HepG2 (cell line): ENCODE measurements around the gene GOLGA8B. TPM values are rescaled to one million over a fixed set of nuclear protein-coding genes. Genes with fewer than 3 reads are reported as not detected.

Source experiments
- ATAC-seq: fragments of 200-7000 bp; cut with Tn5 transposase; 3 replicates; pipeline ENCODE4 v1.9.1; 2020; ENCODE audit warnings: mild to moderate bottlenecking, moderate library complexity
- Bru-seq: library from RNA; stranded (reverse); fragments of 400-500 nt; gene quantifications from one replicate; lab custom pipeline; 2021; lab: Mats Ljungman, UMichigan
- BruChase-seq, 2 experiments: library from RNA; stranded (reverse); fragments of 400-500 nt; gene quantifications; one replicate each; lab custom pipeline; 2021; lab: Mats Ljungman, UMichigan
- BruUV-seq: library from RNA; stranded (reverse); fragments of 400-500 nt; replicated peaks from 2 replicates; lab custom pipeline; 2021; lab: Mats Ljungman, UMichigan
- CTCF ChIA-PET: fragments of 300-600 bp; formaldehyde crosslinking; extraction: SDS; loops from one replicate; lab custom pipeline; 2021; ENCODE audit warnings: low total read pairs, inconsistent platforms, low intra/inter-chr PET ratio; lab: Yijun Ruan, JAX
- POLR2A ChIA-PET: fragments of 350-600 bp; sonication (Branson Sonifier 250); formaldehyde crosslinking; loops from one replicate; lab custom pipeline; 2020; ENCODE audit warnings: antibody characterized with exemption, inconsistent platforms; lab: Yijun Ruan, JAX
- DNase-seq: peaks from one replicate; pipeline ENCODE4 v3.0.0-alpha.2; 2015; ENCODE audit warnings: low spot score
- FAIRE-seq: peaks from 3 replicates; lab custom pipeline; 2011; peaks lifted over from hg19 to GRCh38; lab: Jason Lieb, UNC
- H2AFZ ChIP-seq: one replicate; pipeline ENCODE4 v1.6.1; 2011; ENCODE audit warnings: low read length, inconsistent platforms
- H3K27ac ChIP-seq: fragments of 300-600 bp; 3 replicates; pipeline ENCODE4 v1.8.0; 2011; ENCODE audit warnings: mixed run types, mild to moderate bottlenecking, mixed read lengths, low read length, inconsistent platforms; ENCODE audit not compliant: insufficient read depth; ENCODE audit errors: extremely low read length
- H3K27me3 ChIP-seq, 2 experiments: fragments of 200-600 bp in 1 of 2; 2 replicates in 1 of 2; 3 replicates in 1 of 2; pipeline versions ENCODE4 v1.6.0 to v1.8.0; 2011; ENCODE audit warnings: low read length in 2 of 2, mild to moderate bottlenecking in 2 of 2, moderate library complexity in 2 of 2, inconsistent platforms in 1 of 2; ENCODE audit not compliant: insufficient read depth in 2 of 2, control insufficient read depth in 1 of 2
- H3K36me3 ChIP-seq, 2 experiments: fragments of 200-600 bp in 1 of 2; replicated peaks in 1 of 2; 2 replicates in 1 of 2; 3 replicates in 1 of 2; pipeline versions ENCODE4 v1.5.1 to v1.8.0; 2011; ENCODE audit warnings: low read length in 2 of 2, inconsistent platforms in 1 of 2; ENCODE audit not compliant: insufficient read depth in 2 of 2, control insufficient read depth in 1 of 2
- H3K4me1 ChIP-seq: 2 replicates; pipeline ENCODE4 v1.5.1; 2012; ENCODE audit warnings: low read length, inconsistent platforms; ENCODE audit not compliant: insufficient read depth
- H3K4me2 ChIP-seq: 2 replicates; pipeline ENCODE4 v1.6.0; 2011; ENCODE audit warnings: low read depth, low read length, inconsistent platforms
- H3K4me3 ChIP-seq, 3 experiments: fragments of 200-600 bp in 1 of 3; sonication (generic), shearing (Covaris generic) in 1 of 3; replicated peaks in 1 of 3; 2 replicates each; pipeline ENCODE4 v1.5.1; 2011 to 2016; ENCODE audit warnings: low read length in 3 of 3, inconsistent platforms in 2 of 3, low read depth in 2 of 3, mild to moderate bottlenecking in 2 of 3, control low read depth in 1 of 3, mixed read lengths in 1 of 3; ENCODE audit not compliant: insufficient read depth in 1 of 3
- H3K79me2 ChIP-seq: one replicate; pipeline ENCODE4 v1.6.1; 2011; ENCODE audit warnings: low read length, inconsistent platforms; ENCODE audit not compliant: insufficient read depth
- H3K9ac ChIP-seq: 2 replicates; pipeline ENCODE4 v1.6.0; 2011; ENCODE audit warnings: mild to moderate bottlenecking, low read depth, low read length, inconsistent platforms; ENCODE audit not compliant: insufficient read depth
- H3K9me3 ChIP-seq: 2 replicates; pipeline ENCODE4 v1.5.1; 2012; ENCODE audit warnings: mild to moderate bottlenecking, low read length
- H4K20me1 ChIP-seq: 2 replicates; pipeline ENCODE4 v1.6.0; 2011; ENCODE audit warnings: inconsistent platforms, mild to moderate bottlenecking, low read length, moderate library complexity; ENCODE audit not compliant: insufficient read depth
- CENPT ChIP-seq: sonication (generic); formaldehyde crosslinking; IDR thresholded peaks from 2 replicates; pipeline ENCODE4 v1.8.0; 2022; ENCODE audit warnings: low read depth, mild to moderate bottlenecking, moderate library complexity, missing genetic modification reagents
- KDM2A ChIP-seq: sonication (generic); formaldehyde crosslinking; IDR thresholded peaks from 2 replicates; pipeline ENCODE4 v1.4.0; 2020; ENCODE audit warnings: low read depth, missing genetic modification reagents, borderline replicate concordance
- MAX ChIP-seq: IDR thresholded peaks from 2 replicates; pipeline ENCODE4 v1.6.1; 2012; ENCODE audit warnings: inconsistent platforms
- MEIS2 ChIP-seq: sonication (generic); formaldehyde crosslinking; IDR thresholded peaks from 2 replicates; pipeline ENCODE4 v1.9.0; 2021; ENCODE audit warnings: mild to moderate bottlenecking, missing genetic modification reagents
- NFE2L1 ChIP-seq: sonication (generic); formaldehyde crosslinking; IDR thresholded peaks from 2 replicates; pipeline ENCODE4 v1.4.0; 2020; ENCODE audit warnings: missing genetic modification reagents, mild to moderate bottlenecking, borderline replicate concordance
- RAD21 ChIP-seq: fragments of 450-650 bp; formaldehyde crosslinking; IDR thresholded peaks from 2 replicates; pipeline ENCODE4 v1.5.0; 2020; ENCODE audit warnings: mild to moderate bottlenecking
- U2AF2 ChIP-seq: fragments of 200-400 bp; formaldehyde crosslinking; IDR thresholded peaks from 2 replicates; pipeline ENCODE4 v1.6.1; 2017; ENCODE audit warnings: low read depth, mild to moderate bottlenecking, low read length
- ZNF10 ChIP-seq: sonication (generic); formaldehyde crosslinking; IDR thresholded peaks from 2 replicates; pipeline ENCODE4 v1.4.0; 2020; ENCODE audit warnings: mild to moderate bottlenecking, low read depth, missing genetic modification reagents, borderline replicate concordance
- ZNF337 ChIP-seq: sonication (generic); formaldehyde crosslinking; IDR thresholded peaks from 2 replicates; pipeline ENCODE4 v1.5.1; 2020; ENCODE audit warnings: missing genetic modification reagents, low read depth, mild to moderate bottlenecking, borderline replicate concordance
- ZNF639 ChIP-seq: conservative IDR thresholded peaks from 2 replicates; pipeline ENCODE4 v1.6.1; 2018; ENCODE audit warnings: missing genetic modification reagents
- ZNF883 ChIP-seq: sonication (generic); formaldehyde crosslinking; IDR thresholded peaks from 2 replicates; pipeline ENCODE4 v1.5.1; 2020; ENCODE audit warnings: mild to moderate bottlenecking, missing genetic modification reagents; ENCODE audit errors: not compliant biosample characterization
- WGBS: methylation state at CpG from one replicate; pipeline ENCODE4 v1.1.6; 2017; ENCODE audit warnings: low lambda C conversion rate; 5-methylcytosine and 5-hydroxymethylcytosine counted together
- in situ Hi-C: cut with HindIII; loops from 2 replicates; pipeline ENCODE4 v1.10.0; 2017; ENCODE audit warnings: low pct_unique_long_range_greater_than_20kb; ENCODE audit not compliant: extremely low pct_ligation_motif_present
- intact Hi-C: fragments of 100-400 bp; cut with micrococcal nuclease; formaldehyde crosslinking; loops from one replicate; pipeline ENCODE4 v1.10.0; 2022; ENCODE audit not compliant: unreplicated experiment
- long read RNA-seq, 2 experiments: library from RNA in 1 of 2; library from polyadenylated mRNA in 1 of 2; stranded (forward) in 1 of 2; unstranded in 1 of 2; transcript quantifications; one replicate each; pipeline ENCODE4 v2.0.0, GENCODE V29; 2019 to 2022
- polyA minus RNA-seq, 3 experiments: library from RNA; depleted of rRNA, polyadenylated mRNA; stranded (reverse); fragments of >200 nt; gene quantifications; 2 replicates each; pipeline ENCODE4 v1.2.3, GENCODE V29; 2011; ENCODE audit warnings: low replicate concordance in 1 of 3
- polyA plus RNA-seq, 8 experiments: library from polyadenylated mRNA; depleted of rRNA in 3 of 8; stranded (reverse) in 7 of 8; unstranded in 1 of 8; fragments of >200 nt; fragmentation: Illumina TruSeq in 4 of 8; extraction: Trizol in 4 of 8; gene quantifications; 2 replicates each; pipeline versions ENCODE4 v1.2.1 to v1.2.3, GENCODE V29; 2011 to 2016; ENCODE audit warnings: low read depth in 4 of 8, missing spikeins in 1 of 8, mixed read lengths in 1 of 8; ENCODE audit not compliant: insufficient read depth in 1 of 8
- total RNA-seq, 5 experiments: library from RNA; depleted of rRNA; stranded (reverse); fragments of >200 nt; fragmentation: Illumina TruSeq; extraction: Trizol; gene quantifications; 2 replicates each; pipeline ENCODE4 v1.2.3, GENCODE V29; 2016; ENCODE audit warnings: low read depth in 1 of 5
- TF ChIP-seq, protein P1 (sequence below): sonication (generic); formaldehyde crosslinking; conservative IDR thresholded peaks from 2 replicates; pipeline ENCODE4 v1.8.0; 2022; ENCODE audit warnings: mild to moderate bottlenecking, moderate library complexity, missing genetic modification reagents

GOLGA8B gene
- 6.0 and 38.8 TPM in 2 replicates for total RNA-seq (2016; rRNA removed; fragmentation: Illumina TruSeq; extraction: Trizol)
- total RNA-seq (2016; cell fraction: cytosol; rRNA removed; fragmentation: Illumina TruSeq; extraction: Trizol; ENCODE audit: low read depth), result 8.7 and 12.0 TPM in 2 replicates
- 8.1 and 44.9 TPM in 2 replicates for total RNA-seq (2016; cell fraction: insoluble cytoplasmic fraction; rRNA removed; fragmentation: Illumina TruSeq; extraction: Trizol)
- 3.0 and 5.0 TPM in 2 replicates for total RNA-seq (2016; cell fraction: membrane; rRNA removed; fragmentation: Illumina TruSeq; extraction: Trizol)
- total RNA-seq (2016; cell fraction: nucleus; rRNA removed; fragmentation: Illumina TruSeq; extraction: Trizol), result 71.1 and 101 TPM in 2 replicates
- polyA plus RNA-seq (2011; rRNA removed), result 89.0 and 104 TPM in 2 replicates
- 13.5 and 14.7 TPM in 2 replicates for polyA plus RNA-seq (2011; cell fraction: cytosol; rRNA removed)
- polyA plus RNA-seq (2011; cell fraction: nucleus; rRNA removed), result 711 and 815 TPM in 2 replicates
- 130 and 139 TPM in 2 replicates for polyA plus RNA-seq (2012)
- polyA plus RNA-seq (2016; cell fraction: cytosol; fragmentation: Illumina TruSeq; extraction: Trizol; ENCODE audit: low read depth), result 0.51 TPM in 2 replicates
- 8.9 and 11.6 TPM in 2 replicates for polyA plus RNA-seq (2016; cell fraction: insoluble cytoplasmic fraction; fragmentation: Illumina TruSeq; extraction: Trizol; ENCODE audit: low read depth)
- polyA plus RNA-seq (2016; cell fraction: membrane; fragmentation: Illumina TruSeq; extraction: Trizol; ENCODE audit: low read depth), result 0.92 and 2.1 TPM in 2 replicates
- polyA plus RNA-seq (2016; cell fraction: nucleus; fragmentation: Illumina TruSeq; extraction: Trizol; ENCODE audit: insufficient read depth, low read depth), result 435 and 480 TPM in 2 replicates
- 8.7 and 19.2 TPM in 2 replicates for polyA minus RNA-seq (2011; rRNA and poly(A)+ RNA removed; ENCODE audit: low replicate concordance)
- 3.5 and 5.4 TPM in 2 replicates for polyA minus RNA-seq (2011; cell fraction: cytosol; rRNA and poly(A)+ RNA removed)
- 122 and 148 TPM in 2 replicates for polyA minus RNA-seq (2011; cell fraction: nucleus; rRNA and poly(A)+ RNA removed)
- Bru-seq, nascent RNA, result percentile 79 among the genes with signal in this experiment
- percentile 94 among the genes with signal in this experiment for BruChase-seq, experiment 1, labeled RNA remaining after a 6-hour chase
- BruChase-seq, experiment 2, labeled RNA remaining after a 2-hour chase, result percentile 87 among the genes with signal in this experiment
- long read RNA-seq, experiment 1, partial matches to known transcripts, result 2 of 2 reads
- long read RNA-seq, experiment 1, other reads (novel, unspliced or antisense), result 0 of 2 reads
- long read RNA-seq, experiment 2, partial matches to known transcripts, result 1 of 4 reads
- long read RNA-seq, experiment 2, other reads (novel, unspliced or antisense), result 3 of 4 reads

GRCh38 chr15:34583399-34584329 lies at the start of gene GOLGA8B:
TSS of gene GOLGA8B (minus strand) at chr15:34583651. CDS start at chr15:34535912, 47,739 bp downstream.
- Histone ChIP-seq H3K9ac (peak within 1 kb of the TSS; percentile 73), H3K4me1 (peaks cover 47% of the 10 kb centered on the region), H3K79me2 (peaks cover 32% of the 10 kb centered on the region), H3K9me3 (no peaks in the 10 kb centered on the region), H3K4me3 (peak within 1 kb of the TSS; percentile 59 to 94 (median 89)), H3K36me3 (no peaks in the 10 kb centered on the region), H2AFZ (no peak within 1 kb of the TSS), H3K4me2 (peak within 1 kb of the TSS; percentile 86), H4K20me1 (no peaks in the 10 kb centered on the region), H3K27ac (peak within 1 kb of the TSS; percentile 76), H3K27me3 (no peaks in the 10 kb centered on the region)
- DNase-seq (peak; percentile 64), FAIRE-seq (peak; percentile 37), ATAC-seq (peak; percentile 79)
- ChIA-PET CTCF (no interaction called here), POLR2A (interaction anchor here (1.4 to 2.8 kb wide), 3 partner anchors 69 to 405 kb away, joined by 3 to 19 read pairs (median 5); partner anchors contain the start of genes SLC12A6 and ZNF770)
- in situ Hi-C loops, result loop anchor here (25.0 kb wide), 3 partner anchors 146 to 521 kb away; partner anchors contain the start of genes EMC4 and GOLGA8A
- intact Hi-C loops, result loop anchor here (2.0 kb wide), 1 partner anchor 69 kb away; no protein-coding TSS in a partner anchor
- WGBS, result 0% methylated on average over 9 of the region's 101 CpGs
- TSS peak; percentile 78 for BruUV-seq
- TF ChIP-seq ZNF883 (CRISPR knock-in tag) (peak; percentile 78), MAX (peak; percentile 51; the same call in 1 of the 2 replicates), MEIS2 (CRISPR knock-in tag) (0 out of 2 replicates have a peak, but pooled peaks have one; percentile 21), ZNF337 (CRISPR knock-in tag) (0 out of 2 replicates have a peak, but pooled peaks have one; percentile 33), ZNF639 (CRISPR knock-in tag) (no peak; the same call in 1 of the 2 replicates), CENPT (CRISPR knock-in tag) (no peak), U2AF2 (no peak), NFE2L1 (CRISPR knock-in tag) (0 out of 2 replicates have a peak, but pooled peaks have one; percentile 36), ZNF10 (CRISPR knock-in tag) (no peak), KDM2A (CRISPR knock-in tag) (peak; percentile 65), RAD21 (peak; percentile 7; the same call in 1 of the 2 replicates)
- TF ChIP-seq, protein P1, sequence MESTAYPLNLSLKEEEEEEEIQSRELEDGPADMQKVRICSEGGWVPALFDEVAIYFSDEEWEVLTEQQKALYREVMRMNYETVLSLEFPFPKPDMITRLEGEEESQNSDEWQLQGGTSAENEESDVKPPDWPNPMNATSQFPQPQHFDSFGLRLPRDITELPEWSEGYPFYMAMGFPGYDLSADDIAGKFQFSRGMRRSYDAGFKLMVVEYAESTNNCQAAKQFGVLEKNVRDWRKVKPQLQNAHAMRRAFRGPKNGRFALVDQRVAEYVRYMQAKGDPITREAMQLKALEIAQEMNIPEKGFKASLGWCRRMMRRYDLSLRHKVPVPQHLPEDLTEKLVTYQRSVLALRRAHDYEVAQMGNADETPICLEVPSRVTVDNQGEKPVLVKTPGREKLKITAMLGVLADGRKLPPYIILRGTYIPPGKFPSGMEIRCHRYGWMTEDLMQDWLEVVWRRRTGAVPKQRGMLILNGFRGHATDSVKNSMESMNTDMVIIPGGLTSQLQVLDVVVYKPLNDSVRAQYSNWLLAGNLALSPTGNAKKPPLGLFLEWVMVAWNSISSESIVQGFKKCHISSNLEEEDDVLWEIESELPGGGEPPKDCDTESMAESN (CRISPR knock-in tag), result 0 out of 2 replicates have a peak, but pooled peaks have one; percentile 12
